Keratinocyte (primary cell): ENCODE data around the gene STK11IP. TPM values are rescaled to one million over a fixed set of nuclear protein-coding genes. Genes with fewer than 3 reads are reported as not detected.

Experiments
- DNase-seq: peaks from one replicate; pipeline ENCODE4 v3.0.0-alpha.2; 2011; ENCODE audit warnings: low read depth, missing footprints, low spot score
- FAIRE-seq: peaks from 2 replicates; lab custom pipeline; 2011; peaks lifted over from hg19 to GRCh38; lab: Jason Lieb, UNC
- H2AFZ ChIP-seq: 2 replicates; pipeline ENCODE4 v1.6.0; 2012; ENCODE audit warnings: low read length, control low read depth, inconsistent platforms; ENCODE audit not compliant: control insufficient read depth
- H3K27ac ChIP-seq: 2 replicates; pipeline ENCODE4 v1.5.1; 2011; ENCODE audit warnings: low read length; ENCODE audit not compliant: control insufficient read depth, insufficient read depth
- H3K27me3 ChIP-seq: 3 replicates; pipeline ENCODE4 v1.6.0; 2011; ENCODE audit warnings: low read length; ENCODE audit not compliant: control insufficient read depth, insufficient read depth; ENCODE audit errors: extremely low read depth
- H3K36me3 ChIP-seq, 2 experiments: 2 replicates in 1 of 2; 3 replicates in 1 of 2; pipeline ENCODE4 v1.5.1; 2011; ENCODE audit warnings: low read length in 2 of 2, mild to moderate bottlenecking in 1 of 2; ENCODE audit not compliant: control insufficient read depth in 2 of 2, insufficient read depth in 2 of 2; ENCODE audit errors: extremely low read depth in 1 of 2
- H3K4me1 ChIP-seq: 3 replicates; pipeline ENCODE4 v1.5.1; 2011; ENCODE audit warnings: low read length; ENCODE audit not compliant: control insufficient read depth, insufficient read depth; ENCODE audit errors: extremely low read depth
- H3K4me2 ChIP-seq: 3 replicates; pipeline ENCODE4 v1.6.0; 2011; ENCODE audit warnings: low read depth, low read length; ENCODE audit not compliant: control insufficient read depth, insufficient read depth; ENCODE audit errors: extremely low read depth
- H3K4me3 ChIP-seq, 3 experiments: fragments of 200-600 bp in 1 of 3; sonication (generic) in 1 of 3; 2 replicates in 2 of 3; 3 replicates in 1 of 3; pipeline ENCODE4 v1.5.1; 2011 to 2016; ENCODE audit warnings: low read length in 3 of 3, mild to moderate bottlenecking in 3 of 3, control low read depth in 2 of 3, inconsistent platforms in 1 of 3, low read depth in 1 of 3, mixed read lengths in 1 of 3, mixed run types in 1 of 3, moderate library complexity in 1 of 3; ENCODE audit not compliant: control insufficient read depth in 2 of 3, insufficient read depth in 2 of 3; ENCODE audit errors: extremely low read depth in 1 of 3
- H3K79me2 ChIP-seq: 2 replicates; pipeline ENCODE4 v1.6.0; 2012; ENCODE audit warnings: low read length; ENCODE audit not compliant: control insufficient read depth, insufficient read depth
- H3K9ac ChIP-seq: 3 replicates; pipeline ENCODE4 v1.6.0; 2011; ENCODE audit warnings: low read length; ENCODE audit not compliant: control insufficient read depth, insufficient read depth; ENCODE audit errors: extremely low read depth
- H3K9me1 ChIP-seq: 3 replicates; pipeline ENCODE4 v1.6.0; 2011; ENCODE audit warnings: low read length; ENCODE audit not compliant: control insufficient read depth, insufficient read depth; ENCODE audit errors: extremely low read depth
- H3K9me3 ChIP-seq: 2 replicates; pipeline ENCODE4 v1.5.1; 2012; ENCODE audit warnings: low read depth, low read length; ENCODE audit not compliant: control insufficient read depth
- H4K20me1 ChIP-seq: 3 replicates; pipeline ENCODE4 v1.6.0; 2011; ENCODE audit warnings: low read length; ENCODE audit not compliant: control insufficient read depth, insufficient read depth; ENCODE audit errors: extremely low read depth
- EZH2 ChIP-seq: IDR thresholded peaks from one replicate; pipeline ENCODE4 v1.6.1; 2012; ENCODE audit warnings: inconsistent platforms, mild to moderate bottlenecking, low read length, moderate library complexity
- dilution Hi-C: fragments of 300-500 bp; cut with MboI; formaldehyde crosslinking; loops from one replicate; pipeline ENCODE4 v1.7.0; 2020; ENCODE audit warnings: low sequenced_read_pairs; ENCODE audit not compliant: extremely low pct_ligation_motif_present
- polyA plus RNA-seq, 5 experiments: library from polyadenylated mRNA; depleted of rRNA in 3 of 5; stranded (reverse) in 3 of 5; stranded (forward) in 1 of 5; unstranded in 1 of 5; fragments of >200 nt; gene quantifications; 1 replicate in 1 of 5; 2 replicates in 3 of 5; 3 replicates in 1 of 5; pipeline versions ENCODE4 v1.2.1 to v1.2.3, GENCODE V29; 2011 to 2012; ENCODE audit warnings: missing spikeins in 2 of 5, low read depth in 1 of 5, low replicate concordance in 1 of 5
- TF ChIP-seq, protein P1 (sequence below), 3 experiments: IDR thresholded peaks in 1 of 3; conservative IDR thresholded peaks in 1 of 3; optimal IDR thresholded peaks in 1 of 3; 2 replicates in 2 of 3; 3 replicates in 1 of 3; pipeline versions ENCODE3 to v1.5.1; 2011; ENCODE audit warnings: low read length in 3 of 3, mild to moderate bottlenecking in 3 of 3, moderate library complexity in 2 of 3, control low read depth in 1 of 3, inconsistent platforms in 1 of 3; ENCODE audit not compliant: insufficient read depth in 2 of 3; ENCODE audit errors: extremely low read depth in 1 of 3

Gene STK11IP
- polyA plus RNA-seq, 1 donor (not counting 4 experiments of a cell fraction or from before 2014, with no cell fraction given): 10.0 TPM

DNA sequence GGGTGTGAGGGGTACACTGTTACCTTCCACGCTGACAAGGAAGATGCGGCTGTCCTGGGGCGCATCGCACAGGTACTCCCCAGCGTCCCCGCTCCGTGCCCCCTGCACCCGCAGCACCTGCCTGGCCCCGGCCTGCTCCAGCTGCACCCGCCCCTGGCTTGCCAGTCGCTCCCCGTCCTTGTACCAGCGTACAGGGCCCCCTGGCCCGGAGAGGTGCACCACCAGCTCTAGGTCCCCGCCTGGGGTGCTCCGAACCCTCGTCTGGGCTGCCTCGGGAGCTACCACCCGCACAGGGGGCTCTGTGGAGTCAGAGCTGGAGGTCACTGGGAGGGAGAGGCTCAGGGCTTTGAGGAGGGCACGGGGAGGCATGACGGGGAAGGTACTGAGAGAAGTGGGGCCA is 40.3 kb upstream of the STK11IP start:
- Histone ChIP-seq H3K9me3 (no peaks in the 10 kb centered on the region), H3K79me2 (no peaks in the 10 kb centered on the region), H3K4me2 (no peak overlapping the region), H3K36me3 (no peaks in the 10 kb centered on the region), H3K27me3 (peaks cover 9% of the 10 kb centered on the region), H3K9me1 (no peaks in the 10 kb centered on the region), H3K4me1 (no peaks in the 10 kb centered on the region), H4K20me1 (no peaks in the 10 kb centered on the region), H3K9ac (no peak overlapping the region), H3K27ac (no peak overlapping the region), H3K4me3 (no peak overlapping the region), H2AFZ (no peak overlapping the region)
- FAIRE-seq: no peak
- dilution Hi-C loops: no loop called here
- no peak for TF ChIP-seq EZH2
- TF ChIP-seq, protein P1, sequence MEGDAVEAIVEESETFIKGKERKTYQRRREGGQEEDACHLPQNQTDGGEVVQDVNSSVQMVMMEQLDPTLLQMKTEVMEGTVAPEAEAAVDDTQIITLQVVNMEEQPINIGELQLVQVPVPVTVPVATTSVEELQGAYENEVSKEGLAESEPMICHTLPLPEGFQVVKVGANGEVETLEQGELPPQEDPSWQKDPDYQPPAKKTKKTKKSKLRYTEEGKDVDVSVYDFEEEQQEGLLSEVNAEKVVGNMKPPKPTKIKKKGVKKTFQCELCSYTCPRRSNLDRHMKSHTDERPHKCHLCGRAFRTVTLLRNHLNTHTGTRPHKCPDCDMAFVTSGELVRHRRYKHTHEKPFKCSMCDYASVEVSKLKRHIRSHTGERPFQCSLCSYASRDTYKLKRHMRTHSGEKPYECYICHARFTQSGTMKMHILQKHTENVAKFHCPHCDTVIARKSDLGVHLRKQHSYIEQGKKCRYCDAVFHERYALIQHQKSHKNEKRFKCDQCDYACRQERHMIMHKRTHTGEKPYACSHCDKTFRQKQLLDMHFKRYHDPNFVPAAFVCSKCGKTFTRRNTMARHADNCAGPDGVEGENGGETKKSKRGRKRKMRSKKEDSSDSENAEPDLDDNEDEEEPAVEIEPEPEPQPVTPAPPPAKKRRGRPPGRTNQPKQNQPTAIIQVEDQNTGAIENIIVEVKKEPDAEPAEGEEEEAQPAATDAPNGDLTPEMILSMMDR (optimal IDR thresholded peaks at IDR 0.05 in 1 of 3, IDR thresholded peaks at IDR 0.05 in 1 of 3, conservative IDR thresholded peaks at IDR 0.05 in 1 of 3; ENCODE audit: extremely low read depth in 1 of 3, insufficient read depth in 2 of 3, low read length in 3 of 3): no peak
- DNase-seq: no peak

DNA sequence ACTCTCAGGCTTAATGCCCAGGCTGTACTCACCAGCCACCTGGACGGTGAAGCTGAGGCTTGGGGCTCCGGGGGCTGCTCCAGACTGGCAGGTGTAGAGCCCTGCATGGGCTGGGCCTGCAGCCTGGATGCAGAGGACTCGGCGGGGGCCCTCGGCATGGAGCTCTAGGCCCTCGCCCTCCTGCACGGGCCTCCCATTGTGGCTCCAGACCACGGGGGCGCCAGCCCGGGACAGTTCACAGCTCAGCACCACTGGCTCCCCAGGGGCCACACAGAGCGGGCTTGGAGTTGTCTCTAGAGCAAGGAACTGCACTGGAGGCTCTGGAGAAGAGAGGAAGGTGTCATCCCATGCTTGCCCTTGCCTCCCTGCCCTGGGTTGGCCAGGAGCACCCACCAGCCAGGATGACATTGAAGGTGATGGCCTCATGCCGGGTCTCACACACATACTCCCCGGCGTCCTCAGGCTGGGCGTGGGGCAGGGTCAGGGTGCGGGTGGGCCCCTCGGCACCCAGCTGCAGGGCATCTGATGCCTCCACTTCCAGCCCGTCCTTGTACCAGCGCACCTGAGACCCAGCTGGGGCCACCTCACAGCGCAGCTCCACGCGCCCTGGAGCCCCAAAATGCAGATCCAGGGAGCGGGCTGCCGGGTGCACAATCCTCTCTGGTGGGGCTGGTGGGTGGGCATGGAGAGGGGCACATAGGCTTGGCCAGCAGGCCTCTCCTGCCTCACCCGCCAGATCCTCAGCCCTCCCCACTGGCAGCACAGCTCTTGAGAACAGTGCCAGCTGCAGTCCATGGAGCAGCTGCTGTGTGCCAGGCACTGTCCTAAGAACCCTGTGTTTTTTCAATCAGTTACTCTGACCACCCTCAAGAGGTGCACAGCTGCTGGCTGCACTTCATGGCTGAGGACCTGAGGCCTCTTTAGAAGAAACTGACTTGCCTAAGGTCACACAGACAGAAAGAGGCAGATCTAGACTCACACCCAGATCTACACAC is 39.6 kb upstream of the STK11IP start:
- Histone ChIP-seq H3K27ac (no peak overlapping the region), H3K79me2 (no peaks in the 10 kb centered on the region), H3K4me2 (no peak overlapping the region), H3K9me3 (no peaks in the 10 kb centered on the region), H2AFZ (no peak overlapping the region), H3K4me3 (no peak overlapping the region), H3K4me1 (no peaks in the 10 kb centered on the region), H3K9me1 (no peaks in the 10 kb centered on the region), H3K9ac (no peak overlapping the region), H3K36me3 (no peaks in the 10 kb centered on the region), H4K20me1 (no peaks in the 10 kb centered on the region), H3K27me3 (peaks cover 9% of the 10 kb centered on the region)
- no peak for FAIRE-seq
- no peak for DNase-seq
- TF ChIP-seq, protein P1 (optimal IDR thresholded peaks at IDR 0.05 in 1 of 3, IDR thresholded peaks at IDR 0.05 in 1 of 3, conservative IDR thresholded peaks at IDR 0.05 in 1 of 3; ENCODE audit: extremely low read depth in 1 of 3, insufficient read depth in 2 of 3, low read length in 3 of 3): no peak
- dilution Hi-C loops: no loop called here
